GM12872 (cell line): ENCODE results near the gene STON1.

Experiments used
- TF ChIP-seq, protein P1 (sequence below): IDR thresholded peaks from 3 replicates; pipeline ENCODE4 v1.5.1; 2011; ENCODE audit warnings: low read depth, mild to moderate bottlenecking, low read length, moderate library complexity; ENCODE audit not compliant: insufficient read depth

STON1 gene

DNA sequence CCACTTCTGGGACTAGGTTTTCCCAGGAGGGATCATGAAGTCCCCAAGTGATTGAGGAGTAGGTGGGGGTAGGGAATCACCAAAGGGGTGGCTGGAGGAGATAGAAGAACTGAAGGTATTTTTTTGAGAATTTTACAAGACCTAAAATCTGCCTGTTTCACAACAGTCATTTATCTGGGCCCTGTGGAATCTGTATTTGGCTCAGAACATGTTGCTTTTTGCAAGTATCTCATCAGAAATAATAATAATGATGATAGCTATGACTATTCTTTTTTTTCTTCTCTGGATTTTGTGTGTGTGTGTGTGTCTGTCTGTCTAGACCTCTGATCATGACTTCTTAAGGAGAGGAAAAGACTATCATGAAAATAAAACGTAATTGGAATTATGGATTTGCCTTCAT lies 13.9 kb downstream of the STON1 start:
- TF ChIP-seq, protein P1, sequence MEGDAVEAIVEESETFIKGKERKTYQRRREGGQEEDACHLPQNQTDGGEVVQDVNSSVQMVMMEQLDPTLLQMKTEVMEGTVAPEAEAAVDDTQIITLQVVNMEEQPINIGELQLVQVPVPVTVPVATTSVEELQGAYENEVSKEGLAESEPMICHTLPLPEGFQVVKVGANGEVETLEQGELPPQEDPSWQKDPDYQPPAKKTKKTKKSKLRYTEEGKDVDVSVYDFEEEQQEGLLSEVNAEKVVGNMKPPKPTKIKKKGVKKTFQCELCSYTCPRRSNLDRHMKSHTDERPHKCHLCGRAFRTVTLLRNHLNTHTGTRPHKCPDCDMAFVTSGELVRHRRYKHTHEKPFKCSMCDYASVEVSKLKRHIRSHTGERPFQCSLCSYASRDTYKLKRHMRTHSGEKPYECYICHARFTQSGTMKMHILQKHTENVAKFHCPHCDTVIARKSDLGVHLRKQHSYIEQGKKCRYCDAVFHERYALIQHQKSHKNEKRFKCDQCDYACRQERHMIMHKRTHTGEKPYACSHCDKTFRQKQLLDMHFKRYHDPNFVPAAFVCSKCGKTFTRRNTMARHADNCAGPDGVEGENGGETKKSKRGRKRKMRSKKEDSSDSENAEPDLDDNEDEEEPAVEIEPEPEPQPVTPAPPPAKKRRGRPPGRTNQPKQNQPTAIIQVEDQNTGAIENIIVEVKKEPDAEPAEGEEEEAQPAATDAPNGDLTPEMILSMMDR, result no peak

DNA sequence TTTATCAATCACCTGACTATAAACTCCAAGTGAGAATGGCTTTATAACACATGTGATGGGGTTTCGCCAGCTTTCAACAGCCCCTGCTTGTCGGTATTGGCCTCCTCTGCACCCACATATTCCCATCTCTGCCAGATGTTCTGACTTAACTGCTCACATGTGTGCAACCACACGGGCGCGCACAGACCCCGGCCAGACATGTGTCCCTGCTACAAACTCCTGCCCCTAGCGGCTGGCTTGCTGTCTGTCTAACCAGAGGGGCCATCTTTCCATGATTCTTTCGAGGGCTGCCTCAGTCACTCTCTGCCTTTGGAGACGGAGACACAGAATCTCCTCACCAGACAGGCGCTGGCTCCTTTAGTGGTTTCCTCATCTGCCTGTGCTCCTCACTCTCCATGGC lies 15.3 kb downstream of the STON1 start:
- TF ChIP-seq, protein P1, result no peak

DNA sequence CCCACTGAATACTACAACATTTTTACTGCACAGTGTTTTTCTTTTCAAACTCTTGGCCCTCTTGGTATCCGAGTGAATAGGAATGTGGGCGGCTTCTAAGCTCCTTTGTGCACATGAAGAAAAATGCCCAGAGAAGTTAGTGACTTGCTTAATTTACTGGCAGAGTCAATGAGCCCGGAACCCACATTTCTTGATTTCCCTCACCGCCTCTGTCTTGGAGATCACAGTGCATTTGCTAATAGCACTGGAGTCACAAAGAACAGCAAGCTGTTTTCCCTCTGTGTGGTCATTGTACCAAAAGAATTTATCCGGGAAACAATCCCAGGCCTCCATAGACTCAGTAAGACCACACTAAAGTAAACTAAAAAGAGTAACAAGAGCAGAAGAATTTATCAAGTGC lies 18.9 kb downstream of the STON1 start:
- TF ChIP-seq, protein P1, result no peak

DNA sequence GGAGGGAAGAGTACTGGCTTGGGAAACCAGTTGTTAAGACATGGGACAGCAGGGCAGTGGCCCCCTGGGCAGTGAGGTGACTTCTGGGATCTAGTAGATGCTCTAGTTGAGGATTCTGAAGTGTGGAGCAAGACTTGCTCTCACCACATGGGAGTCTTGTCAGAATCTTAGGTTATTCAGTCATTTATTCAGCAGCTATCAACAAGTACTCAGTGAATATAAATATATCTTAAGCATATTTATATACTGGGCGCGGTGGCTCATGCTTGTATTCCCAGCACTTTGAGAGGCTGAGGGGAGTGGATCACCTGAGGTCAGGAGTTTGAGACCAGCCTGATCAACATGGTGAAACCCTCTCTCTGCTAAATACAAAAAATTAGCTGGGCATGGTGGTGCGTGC lies 20.0 kb downstream of the STON1 start:
- TF ChIP-seq, protein P1, result no peak

DNA sequence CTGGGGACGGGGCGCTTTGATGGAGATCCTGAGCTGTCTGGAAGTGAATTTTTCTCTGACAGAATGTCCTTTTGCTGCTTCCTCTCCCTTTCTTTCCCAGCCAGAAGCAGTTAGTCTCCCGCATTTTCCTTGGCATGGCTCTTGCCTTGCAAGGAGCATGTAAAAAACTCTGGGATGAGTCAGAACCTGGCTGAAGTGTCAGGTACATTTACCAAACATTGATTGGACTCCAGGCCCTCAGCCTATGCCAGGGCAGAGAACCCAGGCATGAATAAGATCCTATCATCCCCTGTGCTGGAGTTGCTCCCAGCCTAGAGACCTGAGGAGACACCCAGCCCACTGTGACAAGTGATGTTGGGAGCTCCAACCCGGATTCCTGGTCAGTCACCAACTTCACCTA lies 21.6 kb downstream of the STON1 start:
- TF ChIP-seq, protein P1, result no peak

DNA sequence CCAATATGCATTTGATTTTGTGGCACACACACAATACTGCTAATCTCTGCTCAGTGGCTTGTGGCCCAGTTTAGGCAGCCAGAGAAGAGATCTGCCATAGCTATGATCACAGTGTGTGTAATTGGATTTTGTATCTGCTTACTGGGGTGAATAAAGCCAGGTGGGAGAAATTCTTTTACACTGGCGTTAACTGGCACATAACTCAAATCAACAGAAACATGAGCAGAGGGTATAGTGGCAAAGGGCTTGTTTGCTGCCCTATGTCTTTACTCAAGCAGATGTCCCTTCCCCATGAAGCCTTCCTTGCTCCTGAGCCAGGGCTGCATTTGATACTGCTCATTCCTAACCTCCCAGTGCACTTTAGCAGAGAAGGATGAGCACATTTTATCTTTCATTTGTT lies 28.5 kb downstream of the STON1 start:
- TF ChIP-seq, protein P1, result no peak

DNA sequence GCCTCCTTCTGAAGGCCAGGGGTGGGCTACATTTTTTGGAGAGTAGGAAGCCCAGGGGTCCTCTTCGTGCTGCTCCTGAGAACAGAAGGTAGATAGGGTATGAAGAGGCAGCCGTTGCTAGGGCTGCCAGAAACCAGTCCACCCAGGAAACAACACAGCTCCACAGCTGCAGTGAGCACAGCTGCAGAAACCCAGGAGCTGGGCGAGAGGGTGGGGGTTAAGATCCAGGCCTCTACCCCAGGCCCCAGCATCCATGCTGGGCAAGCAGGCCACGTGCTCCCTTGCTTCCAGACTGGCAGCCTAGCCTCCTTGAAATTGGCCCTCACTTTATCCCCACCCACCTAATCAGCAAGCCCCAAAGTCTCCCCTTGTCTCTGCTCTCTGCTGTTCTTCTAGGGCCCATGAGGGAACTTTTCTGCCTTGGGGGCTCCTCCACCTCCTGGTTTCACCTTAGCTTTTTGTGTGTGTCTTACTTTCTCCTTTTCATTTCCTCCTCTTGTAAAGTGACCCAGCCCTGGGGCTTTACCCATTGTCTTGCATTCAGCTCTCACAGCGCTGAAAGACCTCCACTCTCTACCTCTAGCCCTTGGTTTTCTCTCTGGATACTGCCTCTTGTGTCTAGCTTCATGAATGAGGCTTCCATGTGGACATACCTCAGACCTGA lies 30.7 kb downstream of the STON1 start:
- TF ChIP-seq, protein P1, result no peak
